ENCODE measurements around the gene TBX2. TPM values are rescaled to one million over a fixed set of nuclear protein-coding genes. Genes with fewer than 3 reads are reported as not detected.

The TBX2 gene
- total RNA-seq, 4 donors from 2014 or later = 2.3 to 31.4 (median 8.2) TPM

GRCh38 chr17:61384692-61385576, 14.7 kb upstream of the TBX2 start:
- DNase-seq = peak in 1 of 3 donors; percentile 34
- Histone ChIP-seq H3K27ac (no peak overlapping the region), H3K27me3 (no peaks in the 10 kb centered on the region), H3K4me1 (peaks cover 0 to 4% (median 2%) of the 10 kb centered on the region in 4 donors), H3K36me3 (no peaks in the 10 kb centered on the region), H3K9me3 (no peaks in the 10 kb centered on the region), H3K4me3 (no peak overlapping the region)
- TF ChIP-seq CTCF (IDR thresholded peaks at IDR 0.05) (no peak), POLR2A (IDR thresholded peaks at IDR 0.05) (no peak)

- H3K36me3 ChIP-seq = no peaks in the 10 kb centered on the region
- no peak overlapping the region for H3K4me3 ChIP-seq
- no peak overlapping the region for H3K27ac ChIP-seq
- H3K4me1 ChIP-seq = peaks cover 0 to 7% (median 2%) of the 10 kb centered on the region in 4 donors
- no peaks in the 10 kb centered on the region for H3K27me3 ChIP-seq
- no peak for TF ChIP-seq POLR2A (IDR thresholded peaks at IDR 0.05)
- TF ChIP-seq CTCF (IDR thresholded peaks at IDR 0.05) = no peak
- peak in 1 of 3 donors; percentile 35 for DNase-seq
- no peaks in the 10 kb centered on the region for H3K9me3 ChIP-seq
Observed at GRCh38 chr17:61385577-61386236, 13.9 kb upstream of the TBX2 start.

GRCh38 chr17:61386251-61386650, 13.4 kb upstream of the TBX2 start:
- DNase-seq = peak in 1 of 3 donors; percentile 18
- Histone ChIP-seq H3K36me3 (no peaks in the 10 kb centered on the region), H3K9me3 (no peaks in the 10 kb centered on the region), H3K4me3 (no peak overlapping the region), H3K27ac (no peak overlapping the region), H3K27me3 (no peaks in the 10 kb centered on the region), H3K4me1 (peaks cover 0 to 7% (median 2%) of the 10 kb centered on the region in 4 donors)
- TF ChIP-seq CTCF (IDR thresholded peaks at IDR 0.05) = no peak
- TF ChIP-seq POLR2A (IDR thresholded peaks at IDR 0.05) = no peak

- Histone ChIP-seq H3K4me3 (no peak overlapping the region), H3K27ac (no peak overlapping the region), H3K27me3 (no peaks in the 10 kb centered on the region), H3K36me3 (no peaks in the 10 kb centered on the region), H3K9me3 (no peaks in the 10 kb centered on the region), H3K4me1 (peaks cover 0 to 7% (median 2%) of the 10 kb centered on the region in 4 donors)
- DNase-seq = no peak
- no peak for TF ChIP-seq CTCF (IDR thresholded peaks at IDR 0.05)
- no peak for TF ChIP-seq POLR2A (IDR thresholded peaks at IDR 0.05)
Observed at GRCh38 chr17:61387011-61387410, 12.6 kb upstream of the TBX2 start.

- no peak overlapping the region for H3K27ac ChIP-seq
- H3K4me3 ChIP-seq = no peak overlapping the region
- H3K27me3 ChIP-seq = no peaks in the 10 kb centered on the region
- no peak for DNase-seq
- H3K9me3 ChIP-seq = no peaks in the 10 kb centered on the region
- H3K36me3 ChIP-seq = no peaks in the 10 kb centered on the region
- peaks cover 0 to 7% (median 2%) of the 10 kb centered on the region in 4 donors for H3K4me1 ChIP-seq
- TF ChIP-seq CTCF (IDR thresholded peaks at IDR 0.05) (no peak), POLR2A (IDR thresholded peaks at IDR 0.05) (no peak)
Observed at GRCh38 chr17:61387511-61388305, 11.9 kb upstream of the TBX2 start.
